Tibial nerve (tissue), 4 donors: Measurements from ENCODE around the gene PROM2. TPM values are rescaled to one million over a fixed set of nuclear protein-coding genes. Genes with fewer than 3 reads are reported as not detected.

Source experiments
- DNase-seq, 2 donors: peaks; one replicate each; pipeline ENCODE4 v3.0.0-alpha.2; 2019; ENCODE audit warnings: low spot score in 2 of 2
- H3K27ac ChIP-seq, 4 donors: fragments of 200-600 bp; sonication (generic) in 3 of 4; one replicate each; pipeline ENCODE4 v1.5.1; 2017 to 2019; ENCODE audit warnings: mild to moderate bottlenecking in 1 of 4
- H3K27me3 ChIP-seq, 2 donors: fragments of 200-600 bp; sonication (generic) in 1 of 2; one replicate each; pipeline versions ENCODE4 v1.5.1 to v1.6.0; 2017 to 2019
- H3K36me3 ChIP-seq, 3 donors: fragments of 200-600 bp; sonication (generic); one replicate each; pipeline ENCODE4 v1.5.1; 2018 to 2019
- H3K4me1 ChIP-seq, 4 donors: fragments of 200-600 bp; sonication (generic) in 3 of 4; one replicate each; pipeline ENCODE4 v1.5.1; 2017 to 2019
- H3K4me3 ChIP-seq, 4 donors: fragments of 200-600 bp; sonication (generic) in 3 of 4; one replicate each; pipeline ENCODE4 v1.5.1; 2017 to 2019; ENCODE audit warnings: mild to moderate bottlenecking in 1 of 4, moderate library complexity in 1 of 4
- H3K9me3 ChIP-seq, 4 donors: fragments of 200-600 bp; sonication (generic) in 3 of 4; one replicate each; pipeline ENCODE4 v1.5.1; 2017 to 2019
- CTCF ChIP-seq, 5 experiments: fragments of 200-600 bp in 3 of 5; fragments of 450-650 bp in 2 of 5; sonication (generic) in 3 of 5; IDR thresholded peaks; one replicate each; pipeline ENCODE4 v1.5.1; 2016 to 2019; ENCODE audit warnings: antibody characterized with exemption in 5 of 5, mild to moderate bottlenecking in 3 of 5, moderate library complexity in 2 of 5
- EP300 ChIP-seq, 2 donors: sonication (generic); formaldehyde crosslinking; IDR thresholded peaks; one replicate each; pipeline ENCODE4 v1.6.1; 2017; ENCODE audit warnings: antibody characterized with exemption in 2 of 2, mild to moderate bottlenecking in 1 of 2
- POLR2A ChIP-seq, 2 donors: fragments of 450-650 bp; IDR thresholded peaks; one replicate each; pipeline ENCODE4 v1.6.1; 2017; ENCODE audit warnings: antibody characterized with exemption in 2 of 2, mild to moderate bottlenecking in 2 of 2, moderate library complexity in 2 of 2
- WGBS, 2 donors: methylation state at CpG; one replicate each; pipeline ENCODE4 v1.1.5; 2018; 5-methylcytosine and 5-hydroxymethylcytosine counted together
- total RNA-seq, 4 donors: library from RNA; depleted of rRNA; stranded (reverse); fragments of >200 nt; gene quantifications; one replicate each; pipeline ENCODE4 v1.1.0, GENCODE V29; 2016

Gene PROM2
- total RNA-seq, 4 donors from 2014 or later = 2.2 to 12.3 (median 5.3) TPM

GRCh38 chr2:95303191-95303919, 29.1 kb downstream of the PROM2 start:
- Histone ChIP-seq H3K9me3 (no peaks in the 10 kb centered on the region), H3K36me3 (no peaks in the 10 kb centered on the region), H3K27ac (no peak overlapping the region), H3K27me3 (peaks cover 0 to 42% of the 10 kb centered on the region in 2 donors), H3K4me3 (no peak overlapping the region), H3K4me1 (no peaks in the 10 kb centered on the region)
- no peak for DNase-seq
- TF ChIP-seq POLR2A (IDR thresholded peaks at IDR 0.05) (no peak), EP300 (IDR thresholded peaks at IDR 0.05) (no peak), CTCF (IDR thresholded peaks at IDR 0.05) (no peak)
- 75 to 77% methylated on average over 19 of the region's 19 CpGs for WGBS, 2 donors

GRCh38 chr2:95305380-95306061, 31.3 kb downstream of the PROM2 start:
- no peak overlapping the region for H3K4me3 ChIP-seq
- no peak overlapping the region for H3K27ac ChIP-seq
- 60 to 62% methylated on average over 15 of the region's 15 CpGs for WGBS, 2 donors
- no peaks in the 10 kb centered on the region for H3K9me3 ChIP-seq
- no peaks in the 10 kb centered on the region for H3K36me3 ChIP-seq
- H3K27me3 ChIP-seq = peaks cover 0 to 25% of the 10 kb centered on the region in 2 donors
- no peak for DNase-seq
- TF ChIP-seq CTCF (IDR thresholded peaks at IDR 0.05) (no peak), POLR2A (IDR thresholded peaks at IDR 0.05) (no peak), EP300 (IDR thresholded peaks at IDR 0.05) (no peak)
- H3K4me1 ChIP-seq = no peaks in the 10 kb centered on the region

GRCh38 chr2:95306336-95306895, 32.2 kb downstream of the PROM2 start:
- H3K9me3 ChIP-seq = no peaks in the 10 kb centered on the region
- 85 to 91% methylated on average over 7 to 10 of the region's 10 CpGs for WGBS, 2 donors
- H3K36me3 ChIP-seq = no peaks in the 10 kb centered on the region
- H3K4me1 ChIP-seq = no peaks in the 10 kb centered on the region
- peaks cover 0 to 16% of the 10 kb centered on the region in 2 donors for H3K27me3 ChIP-seq
- no peak overlapping the region for H3K27ac ChIP-seq
- no peak overlapping the region for H3K4me3 ChIP-seq
- DNase-seq = no peak
- TF ChIP-seq CTCF (IDR thresholded peaks at IDR 0.05) (no peak), POLR2A (IDR thresholded peaks at IDR 0.05) (no peak), EP300 (IDR thresholded peaks at IDR 0.05) (no peak)

- Histone ChIP-seq H3K9me3 (no peaks in the 10 kb centered on the region), H3K27ac (no peak overlapping the region), H3K36me3 (no peaks in the 10 kb centered on the region), H3K4me3 (no peak overlapping the region), H3K27me3 (peaks cover 0 to 13% of the 10 kb centered on the region in 2 donors), H3K4me1 (no peaks in the 10 kb centered on the region)
- 83 to 84% methylated on average over 5 of the region's 5 CpGs for WGBS, 2 donors
- TF ChIP-seq POLR2A (IDR thresholded peaks at IDR 0.05) (no peak), CTCF (IDR thresholded peaks at IDR 0.05) (no peak), EP300 (IDR thresholded peaks at IDR 0.05) (no peak)
- DNase-seq = no peak
Observed at GRCh38 chr2:95307036-95307435, 32.8 kb downstream of the PROM2 start.

GRCh38 chr2:95307878-95308277, 33.6 kb downstream of the PROM2 start:
- Histone ChIP-seq H3K27ac (no peak overlapping the region), H3K9me3 (no peaks in the 10 kb centered on the region), H3K27me3 (peaks cover 0 to 11% of the 10 kb centered on the region in 2 donors), H3K36me3 (no peaks in the 10 kb centered on the region), H3K4me1 (no peaks in the 10 kb centered on the region), H3K4me3 (no peak overlapping the region)
- no peak for TF ChIP-seq POLR2A (IDR thresholded peaks at IDR 0.05)
- DNase-seq = no peak
- WGBS, 2 donors = 67 to 71% methylated on average over 8 of the region's 8 CpGs
